Transverse colon (tissue), 4 donors: ENCODE data around the gene HCFC1R1. TPM values are rescaled to one million over a fixed set of nuclear protein-coding genes. Genes with fewer than 3 reads are reported as not detected.

Experiments
- DNase-seq: peaks from one replicate; pipeline ENCODE4 v3.0.0-alpha.2; 2019
- H3K27ac ChIP-seq, 4 donors: fragments of 200-600 bp; sonication (generic); 2 replicates each; pipeline ENCODE4 v1.5.1; 2016 to 2018; ENCODE audit warnings: inconsistent platforms in 4 of 4
- H3K27me3 ChIP-seq: fragments of 200-600 bp; sonication (generic); 2 replicates; pipeline ENCODE4 v1.5.1; 2017; ENCODE audit warnings: inconsistent platforms
- H3K36me3 ChIP-seq, 4 donors: fragments of 200-600 bp; sonication (generic); 2 replicates each; pipeline ENCODE4 v1.5.1; 2017 to 2019; ENCODE audit warnings: inconsistent platforms in 4 of 4
- H3K4me1 ChIP-seq, 4 donors: fragments of 200-600 bp; sonication (generic); 2 replicates each; pipeline ENCODE4 v1.5.1; 2017 to 2020; ENCODE audit warnings: inconsistent platforms in 4 of 4
- H3K4me3 ChIP-seq, 4 donors: fragments of 200-600 bp; sonication (generic); 1 replicate in 1 of 4; 2 replicates in 3 of 4; pipeline versions ENCODE4 v1.5.1 to v1.6.1; 2017 to 2019; ENCODE audit warnings: inconsistent platforms in 4 of 4
- H3K9me3 ChIP-seq, 2 donors: fragments of 200-600 bp; sonication (generic); 2 replicates each; pipeline ENCODE4 v1.5.1; 2017 to 2019; ENCODE audit warnings: inconsistent platforms in 2 of 2
- EP300 ChIP-seq: sonication (generic); formaldehyde crosslinking; IDR thresholded peaks from one replicate; pipeline ENCODE4 v1.6.1; 2017; ENCODE audit warnings: antibody characterized with exemption, low read depth
- POLR2A ChIP-seq: fragments of 450-650 bp; IDR thresholded peaks from one replicate; pipeline ENCODE4 v1.6.1; 2016; ENCODE audit warnings: antibody characterized with exemption, mild to moderate bottlenecking, moderate library complexity
- POLR2AphosphoS5 ChIP-seq, 3 donors: sonication (generic); formaldehyde crosslinking; IDR thresholded peaks; one replicate each; pipeline ENCODE4 v1.6.1; 2016; ENCODE audit warnings: antibody characterized with exemption in 3 of 3
- WGBS, 2 donors: methylation state at CpG; one replicate each; pipeline ENCODE4 v1.1.5; 2018; ENCODE audit warnings: low coverage in 1 of 2; 5-methylcytosine and 5-hydroxymethylcytosine counted together
- in situ Hi-C, 4 donors: fragments of 200-750 bp; cut with MboI; loops; one replicate each; pipeline versions ENCODE4 v1.15.0 to v1.15.1; 2017; ENCODE audit warnings: low sequenced_read_pairs in 3 of 4, low pct_ligation_motif_present in 1 of 4, low pct_unique_long_range_greater_than_20kb in 1 of 4
- intact Hi-C: fragments of 100-400 bp; cut with DNase I; formaldehyde crosslinking; loops from one replicate; pipeline ENCODE4 v1.15.1; 2023; ENCODE audit warnings: low total_unique reads
- total RNA-seq, 4 donors: library from RNA; depleted of rRNA; stranded (reverse); fragments of >200 nt; gene quantifications; one replicate each; pipeline ENCODE4 v1.1.0, GENCODE V29; 2016
- TF ChIP-seq, protein P1 (sequence below), 5 experiments: fragments of 200-600 bp in 3 of 5; fragments of 450-650 bp in 2 of 5; sonication (generic) in 3 of 5; IDR thresholded peaks; 1 replicate in 2 of 5; 2 replicates in 3 of 5; pipeline ENCODE4 v1.5.1; 2016 to 2017; ENCODE audit warnings: antibody characterized with exemption in 5 of 5, inconsistent platforms in 3 of 5, mild to moderate bottlenecking in 2 of 5, moderate library complexity in 1 of 5

The HCFC1R1 gene
- total RNA-seq, 4 donors from 2014 or later: 4.4 to 35.4 (median 17.5) TPM

DNA sequence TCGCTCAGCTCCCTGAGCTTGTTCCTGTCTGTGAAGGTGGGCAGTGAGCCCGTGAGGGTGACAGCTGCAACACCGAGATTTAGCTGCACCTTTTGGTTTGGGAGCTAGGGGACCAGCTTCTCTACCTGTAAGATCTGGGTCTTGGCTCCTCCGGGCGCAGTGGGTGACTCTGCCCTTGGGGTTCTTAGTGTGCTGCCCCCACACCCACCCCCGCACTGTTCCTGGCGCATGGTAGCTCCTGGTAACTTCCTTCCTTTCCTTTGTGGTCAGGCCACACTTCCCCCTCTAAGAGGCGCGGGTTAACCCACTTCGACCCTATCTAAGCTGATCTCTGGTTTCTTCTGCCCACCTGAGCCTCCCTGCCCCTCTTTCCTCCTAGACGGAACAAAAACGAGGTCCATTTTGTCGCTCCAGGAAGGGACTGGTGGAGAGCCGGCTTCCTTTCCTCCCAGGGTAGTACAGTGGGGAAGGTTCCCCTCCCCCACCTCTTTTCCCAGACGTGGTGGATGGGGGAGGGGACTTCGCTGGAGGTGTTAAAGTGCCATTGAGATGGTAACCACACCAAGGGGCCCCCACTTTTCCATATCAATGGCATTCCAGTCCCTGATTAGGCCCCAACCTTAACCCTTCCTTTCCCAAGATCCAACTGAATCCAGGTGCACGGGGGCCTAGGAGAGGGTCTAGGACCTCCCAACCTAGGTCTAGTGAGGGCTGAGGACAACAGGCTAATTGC, 15.6 kb downstream of the HCFC1R1 start:
- TF ChIP-seq POLR2AphosphoS5 (IDR thresholded peaks at IDR 0.05): no peak
- TF ChIP-seq, protein P1, sequence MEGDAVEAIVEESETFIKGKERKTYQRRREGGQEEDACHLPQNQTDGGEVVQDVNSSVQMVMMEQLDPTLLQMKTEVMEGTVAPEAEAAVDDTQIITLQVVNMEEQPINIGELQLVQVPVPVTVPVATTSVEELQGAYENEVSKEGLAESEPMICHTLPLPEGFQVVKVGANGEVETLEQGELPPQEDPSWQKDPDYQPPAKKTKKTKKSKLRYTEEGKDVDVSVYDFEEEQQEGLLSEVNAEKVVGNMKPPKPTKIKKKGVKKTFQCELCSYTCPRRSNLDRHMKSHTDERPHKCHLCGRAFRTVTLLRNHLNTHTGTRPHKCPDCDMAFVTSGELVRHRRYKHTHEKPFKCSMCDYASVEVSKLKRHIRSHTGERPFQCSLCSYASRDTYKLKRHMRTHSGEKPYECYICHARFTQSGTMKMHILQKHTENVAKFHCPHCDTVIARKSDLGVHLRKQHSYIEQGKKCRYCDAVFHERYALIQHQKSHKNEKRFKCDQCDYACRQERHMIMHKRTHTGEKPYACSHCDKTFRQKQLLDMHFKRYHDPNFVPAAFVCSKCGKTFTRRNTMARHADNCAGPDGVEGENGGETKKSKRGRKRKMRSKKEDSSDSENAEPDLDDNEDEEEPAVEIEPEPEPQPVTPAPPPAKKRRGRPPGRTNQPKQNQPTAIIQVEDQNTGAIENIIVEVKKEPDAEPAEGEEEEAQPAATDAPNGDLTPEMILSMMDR (IDR thresholded peaks at IDR 0.05): no peak
- no peak for TF ChIP-seq EP300
- TF ChIP-seq POLR2A: no peak
- Histone ChIP-seq H3K9me3 (no peaks in the 10 kb centered on the region), H3K27ac (peak overlapping the region; percentile 68 to 91 (median 80)), H3K27me3 (peaks cover 67% of the 10 kb centered on the region), H3K4me3 (no peak overlapping the region), H3K36me3 (no peaks in the 10 kb centered on the region), H3K4me1 (peaks cover 14 to 58% (median 32%) of the 10 kb centered on the region in 4 donors)
- no peak for DNase-seq
- 17 to 18% methylated on average over 1 to 17 of the region's 17 CpGs for WGBS, 2 donors
- in situ Hi-C loops: no loop called here
- intact Hi-C loops: no loop called here

DNA sequence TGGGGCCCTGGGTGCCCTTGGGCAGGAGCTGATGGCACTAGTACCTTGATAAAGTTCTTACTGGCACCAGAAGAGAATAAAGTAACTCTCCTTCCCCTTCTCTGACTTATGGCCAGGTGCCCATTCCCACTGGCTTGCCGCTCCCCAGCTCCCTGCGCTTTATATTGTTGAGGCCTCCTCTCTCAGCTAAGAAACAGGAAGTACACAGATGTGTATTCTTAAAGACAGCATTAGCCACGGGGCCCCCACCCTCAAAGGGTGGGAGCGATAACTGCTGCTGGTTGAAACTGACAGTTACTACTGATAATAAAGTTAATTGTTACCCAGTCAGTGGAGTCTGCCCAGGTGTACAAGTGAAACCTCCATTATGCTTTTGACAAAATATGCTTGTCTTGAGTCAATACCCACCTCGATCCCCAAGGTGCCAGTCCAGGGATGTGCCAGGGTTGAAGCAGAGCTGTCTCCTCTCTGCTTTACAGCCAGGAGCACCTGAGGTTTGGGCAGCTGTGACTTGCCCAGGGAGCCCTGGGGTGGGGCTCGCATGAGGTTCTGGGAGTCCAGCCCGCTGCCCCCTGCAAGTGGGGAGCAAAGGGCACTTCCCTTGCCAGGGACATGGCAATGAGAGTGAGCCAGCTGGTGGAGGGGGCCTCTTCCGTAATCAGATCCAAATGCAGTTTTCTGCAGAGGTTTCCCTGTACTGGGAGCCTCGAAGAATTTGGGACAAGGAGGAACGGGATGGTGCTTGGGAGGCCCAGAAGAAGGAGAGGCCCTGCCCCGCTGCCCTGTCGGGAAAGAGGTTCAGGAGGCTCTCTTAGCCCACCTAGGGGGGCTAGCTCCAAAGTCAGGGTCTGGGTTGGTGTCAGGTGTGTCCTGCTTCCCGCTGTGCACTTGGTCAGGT, 16.4 kb downstream of the HCFC1R1 start:
- H3K9me3 ChIP-seq: no peaks in the 10 kb centered on the region
- in situ Hi-C loops: no loop called here
- H3K27ac ChIP-seq: peak overlapping the region; percentile 68 to 91 (median 80)
- intact Hi-C loops: no loop called here
- no peaks in the 10 kb centered on the region for H3K36me3 ChIP-seq
- H3K4me3 ChIP-seq: peak overlapping the region in 1 of 4 donors; percentile 9
- peaks cover 59% of the 10 kb centered on the region for H3K27me3 ChIP-seq
- H3K4me1 ChIP-seq: peaks cover 14 to 53% (median 32%) of the 10 kb centered on the region in 4 donors
- WGBS, 2 donors: 23% methylated on average over 13 of the region's 13 CpGs; no CpG with 5 or more reads in 1 of the 2 donors
- TF ChIP-seq POLR2A: peak; percentile 46
- TF ChIP-seq POLR2AphosphoS5 (IDR thresholded peaks at IDR 0.05): peak in 2 of 3 donors; percentile 36 to 41
- TF ChIP-seq, protein P1 (IDR thresholded peaks at IDR 0.05): no peak
- DNase-seq: peak; percentile 79

DNA sequence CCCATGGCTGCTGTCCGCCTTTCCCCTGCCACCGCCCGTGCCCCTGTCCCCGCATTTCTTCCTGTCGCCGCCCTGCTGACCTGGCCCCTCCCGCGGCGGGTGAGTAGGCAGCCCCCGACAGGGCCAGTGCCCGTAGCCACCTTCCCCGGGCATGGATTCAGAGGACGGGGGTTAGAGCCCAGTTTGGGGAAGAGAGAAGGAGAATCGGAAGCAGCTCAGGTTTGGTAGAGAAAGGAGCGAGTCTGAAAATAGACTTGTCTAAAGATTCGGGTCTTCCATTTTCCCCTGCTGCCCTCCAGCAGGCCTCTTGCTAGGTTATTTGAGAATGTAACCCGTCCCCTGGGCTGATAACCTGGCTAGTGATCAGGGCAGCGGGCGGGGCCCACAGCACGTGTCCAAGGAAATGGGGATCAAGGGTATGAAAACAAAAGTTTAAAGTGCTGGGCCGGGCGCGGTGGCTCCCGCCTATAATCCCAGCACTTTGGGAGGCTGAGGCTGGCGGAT, 18.9 kb downstream of the HCFC1R1 start:
- Histone ChIP-seq H3K9me3 (no peaks in the 10 kb centered on the region), H3K4me1 (peaks cover 14 to 46% (median 32%) of the 10 kb centered on the region in 4 donors), H3K4me3 (peak overlapping the region in 3 of 4 donors; percentile 14 to 46 (median 37)), H3K36me3 (no peaks in the 10 kb centered on the region), H3K27me3 (peaks cover 43% of the 10 kb centered on the region), H3K27ac (peak overlapping the region; percentile 68 to 91 (median 80))
- intact Hi-C loops: no loop called here
- TF ChIP-seq, protein P1 (IDR thresholded peaks at IDR 0.05): no peak
- TF ChIP-seq EP300 (no peak), POLR2AphosphoS5 (IDR thresholded peaks at IDR 0.05) (peak in 1 of 3 donors; percentile 43), POLR2A (peak; percentile 34)
- WGBS, 2 donors: 20% methylated on average over 15 of the region's 25 CpGs; no CpG with 5 or more reads in 1 of the 2 donors
- in situ Hi-C loops: no loop called here
- DNase-seq: peak; percentile 70

DNA sequence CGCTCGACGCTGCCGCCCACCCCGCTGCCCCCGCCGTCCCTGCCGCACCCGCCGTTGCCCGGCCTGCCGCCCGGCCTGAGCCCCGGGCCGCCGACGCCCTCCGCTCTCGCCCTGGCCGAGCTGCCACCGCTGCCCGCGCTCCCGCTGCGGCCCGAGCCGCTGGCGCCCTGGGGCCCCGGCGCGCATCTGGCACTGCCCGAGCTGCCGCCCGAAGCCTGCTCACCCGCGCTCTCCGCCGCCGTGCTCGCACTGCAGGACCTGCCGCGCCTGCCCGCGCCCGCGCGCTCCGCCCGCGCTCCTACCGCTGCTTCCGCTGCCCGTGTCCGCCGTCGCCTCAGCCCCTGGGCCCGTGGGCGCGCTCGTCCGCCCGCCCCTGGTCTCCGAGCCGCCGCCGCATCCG, 19.4 kb downstream of the HCFC1R1 start:
- intact Hi-C loops: no loop called here
- Histone ChIP-seq H3K27ac (peak overlapping the region in 3 of 4 donors; percentile 49 to 91 (median 85)), H3K27me3 (peaks cover 38% of the 10 kb centered on the region), H3K4me1 (peaks cover 14 to 41% (median 32%) of the 10 kb centered on the region in 4 donors), H3K4me3 (peak overlapping the region in 1 of 4 donors; percentile 37), H3K9me3 (no peaks in the 10 kb centered on the region), H3K36me3 (no peaks in the 10 kb centered on the region)
- 0% methylated on average over 7 of the region's 67 CpGs; no CpG with 5 or more reads in 1 of the 2 donors for WGBS, 2 donors
- no peak for DNase-seq
- TF ChIP-seq EP300 (no peak), POLR2A (no peak), POLR2AphosphoS5 (IDR thresholded peaks at IDR 0.05) (no peak)
- TF ChIP-seq, protein P1 (IDR thresholded peaks at IDR 0.05): no peak
- in situ Hi-C loops: no loop called here
